LNCaP clone FGC (cell line): ENCODE results near the gene CRACR2B.
A peak's percentile ranks its signal among the peaks of the same experiment; 100 is the strongest.

ENCODE experiments used
- DNase-seq: peaks from one replicate; pipeline ENCODE4 v3.0.0-alpha.2; 2011; ENCODE audit warnings: low read depth
- H3K4me3 ChIP-seq: 2 replicates; pipeline ENCODE4 v1.5.1; 2011; ENCODE audit warnings: mild to moderate bottlenecking, low read depth, low read length, control low read depth
- CTCF ChIP-seq: IDR thresholded peaks from 2 replicates; pipeline ENCODE4 v1.5.1; 2012; ENCODE audit warnings: mild to moderate bottlenecking; ENCODE audit not compliant: control insufficient read depth, insufficient read depth; ENCODE audit errors: extremely low read depth

Gene CRACR2B

GRCh38 chr11:802018-802617, 25.6 kb upstream of the CRACR2B start:
- no peak overlapping the region for H3K4me3 ChIP-seq
- DNase-seq = no peak
- no peak for TF ChIP-seq CTCF

DNA sequence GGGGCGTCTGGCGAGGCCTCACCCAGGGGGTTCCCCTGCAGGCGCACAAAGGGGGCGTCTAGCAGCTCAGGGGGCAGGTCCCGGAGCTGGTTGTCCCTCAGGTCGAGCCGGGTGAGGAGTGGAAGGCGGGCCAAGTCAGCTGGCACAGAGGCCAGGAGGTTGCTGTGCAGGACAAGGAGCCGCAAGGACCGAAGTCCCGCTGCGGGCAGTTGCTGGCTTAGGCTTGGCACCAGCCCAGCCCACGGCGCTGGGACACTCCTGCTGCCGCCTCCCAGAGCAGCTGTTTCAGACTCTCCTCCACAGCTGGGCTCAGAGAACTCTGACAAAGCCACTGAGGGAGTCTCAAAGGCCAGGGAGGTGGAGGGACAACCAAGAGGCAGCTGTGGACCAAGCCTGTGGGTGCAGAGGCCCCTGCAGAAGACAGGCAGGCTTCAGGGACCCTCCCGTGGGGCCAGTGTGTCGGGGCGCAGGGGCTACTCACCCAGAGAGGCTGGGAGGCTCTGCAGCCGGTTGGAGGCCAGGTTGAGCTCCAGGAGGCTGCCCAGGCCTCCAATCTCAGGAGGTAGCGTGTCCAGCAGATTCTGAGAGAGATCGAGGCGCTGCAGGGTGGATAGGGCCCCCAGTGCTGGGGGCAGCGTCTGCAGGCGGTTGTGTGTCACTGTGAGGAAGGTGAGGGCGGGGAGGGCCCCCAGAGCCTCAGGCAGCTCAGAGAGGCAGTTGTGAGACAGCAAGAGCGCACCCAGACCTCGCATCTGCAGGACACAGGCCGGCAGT, 24.8 kb upstream of the CRACR2B start:
- no peak for TF ChIP-seq CTCF
- no peak for DNase-seq

DNA sequence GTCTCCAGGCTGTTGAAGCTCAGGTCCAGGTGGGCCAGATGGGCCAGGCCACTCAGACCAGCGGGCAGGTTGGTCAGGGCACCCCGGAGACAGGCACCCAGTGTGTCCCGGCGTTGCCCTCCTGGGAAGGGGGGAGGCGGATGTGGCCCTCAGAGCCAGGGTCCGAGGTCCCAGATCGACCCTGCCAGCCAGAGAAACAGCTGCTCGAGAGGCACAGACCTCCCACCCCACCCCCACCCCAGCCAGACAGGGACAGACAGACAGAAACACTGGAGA, 24.3 kb upstream of the CRACR2B start:
- DNase-seq = no peak
- no peak overlapping the region for H3K4me3 ChIP-seq
- no peak for TF ChIP-seq CTCF

More for the DNA sequence above, 24.8 kb upstream of the CRACR2B start:
- H3K4me3 ChIP-seq = no peak overlapping the region

- no peak for TF ChIP-seq CTCF
- no peak for DNase-seq
- peak overlapping the region; percentile 74 for H3K4me3 ChIP-seq
These were observed 23.7 kb upstream of the CRACR2B start for GRCh38 chr11:803770-804598.

- H3K4me3 ChIP-seq = peak overlapping the region; percentile 74
- TF ChIP-seq CTCF = no peak
- DNase-seq = no peak
These were observed 23.1 kb upstream of the CRACR2B start for GRCh38 chr11:804599-804964.

DNA sequence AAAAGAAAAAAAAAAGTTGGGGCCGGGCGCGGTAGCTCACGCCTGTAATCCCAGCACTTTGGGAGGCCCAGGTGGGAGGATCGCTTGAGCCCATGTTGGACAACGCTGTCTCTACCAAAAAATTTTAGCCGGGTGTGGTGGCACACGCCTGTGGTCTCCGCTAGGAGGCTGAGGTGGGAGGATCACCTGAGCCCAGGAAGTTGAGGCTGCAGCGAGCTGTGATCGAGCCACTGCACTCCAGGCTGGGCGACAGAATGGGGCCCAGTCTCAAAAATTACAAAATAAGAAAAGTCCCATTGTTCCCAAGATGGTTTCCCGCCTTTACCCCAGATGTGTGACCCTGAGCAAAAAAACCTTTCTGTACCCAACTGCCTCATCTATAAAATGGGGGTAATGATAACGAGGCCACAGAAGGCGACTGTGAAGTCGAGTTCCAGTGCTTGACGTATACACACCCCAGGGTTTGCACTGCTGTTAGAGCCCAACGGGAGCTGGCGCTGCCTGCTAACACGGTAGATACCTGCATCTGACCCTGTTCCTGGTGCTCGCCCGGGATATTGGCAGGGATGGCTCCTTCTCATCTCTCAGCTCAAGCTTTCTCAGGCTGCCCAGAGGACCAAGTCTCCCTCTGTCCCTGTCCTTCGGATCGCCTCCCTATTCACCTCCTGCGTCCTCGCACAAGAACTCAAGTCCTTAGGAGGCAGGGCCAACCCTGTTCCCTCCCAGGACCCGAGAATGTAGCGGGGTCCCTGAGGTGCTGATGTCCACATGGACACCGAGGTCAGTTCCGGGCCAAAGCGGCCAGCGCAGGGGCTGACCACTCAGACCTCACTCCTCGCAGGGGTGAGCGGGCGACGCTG, 19.1 kb upstream of the CRACR2B start:
- no peak for DNase-seq
- no peak for TF ChIP-seq CTCF
- H3K4me3 ChIP-seq = peak overlapping the region; percentile 95
